ENCODE data around the gene MCOLN1. TPM values are rescaled to one million over a fixed set of nuclear protein-coding genes. Genes with fewer than 3 reads are reported as not detected.
"Not testable (repeated sequence)": the region's sequence is repeated elsewhere in the genome, so short reads cannot be mapped to it uniquely, and the experiment has no call there.

MCOLN1 gene
- polyA plus RNA-seq, 1 donor, result 17.0 TPM

- DNase-seq, result no peak
Observed at GRCh38 chr19:7570761-7571160, 48.3 kb downstream of the MCOLN1 start.

- DNase-seq, result no peak
Observed at GRCh38 chr19:7575434-7576040, 53.1 kb downstream of the MCOLN1 start.

DNA sequence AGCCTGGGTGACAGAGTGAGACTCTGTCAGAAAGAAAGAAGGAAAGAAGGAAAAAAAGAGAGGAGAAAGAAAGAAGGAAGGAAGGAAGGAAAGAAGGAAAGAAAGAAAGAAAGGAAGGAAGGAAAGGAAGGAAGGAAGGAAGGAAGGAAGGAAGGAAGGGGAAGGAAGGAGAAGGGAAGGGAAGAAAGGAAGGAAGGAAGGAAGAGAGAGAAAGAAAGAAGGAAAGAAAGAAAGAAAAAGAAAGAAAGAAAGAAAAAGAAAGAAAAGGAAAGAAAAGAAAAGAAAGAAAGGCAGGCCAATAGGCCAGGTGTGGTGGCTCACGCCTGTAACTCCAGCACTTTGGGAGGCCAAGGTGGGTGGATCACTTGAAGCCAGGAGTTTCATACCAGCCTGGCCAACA lies 55.0 kb downstream of the MCOLN1 start:
- not testable (repeated sequence) for DNase-seq

GRCh38 chr19:7578127-7578526 lies 55.7 kb downstream of the MCOLN1 start:
- no peak for DNase-seq

DNA sequence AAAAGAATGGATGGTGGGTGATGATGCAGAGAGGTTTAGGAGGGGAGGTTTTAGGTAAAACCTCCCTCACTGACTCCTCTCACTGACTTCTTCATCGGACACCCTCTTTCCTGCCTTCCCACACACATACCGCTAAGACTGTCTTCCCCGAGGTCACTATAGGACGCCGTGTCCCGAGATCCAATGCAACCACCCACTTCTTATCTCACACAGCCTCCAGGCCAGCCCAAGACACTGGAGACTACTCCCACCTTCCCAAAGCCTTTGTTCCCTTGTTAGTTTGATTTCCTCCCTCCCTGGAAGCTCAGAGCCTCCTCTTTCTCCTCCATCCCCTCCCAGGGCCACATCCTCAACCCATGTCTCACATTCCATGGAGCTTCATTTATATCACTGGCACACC lies 56.8 kb downstream of the MCOLN1 start:
- DNase-seq, result no peak

DNA sequence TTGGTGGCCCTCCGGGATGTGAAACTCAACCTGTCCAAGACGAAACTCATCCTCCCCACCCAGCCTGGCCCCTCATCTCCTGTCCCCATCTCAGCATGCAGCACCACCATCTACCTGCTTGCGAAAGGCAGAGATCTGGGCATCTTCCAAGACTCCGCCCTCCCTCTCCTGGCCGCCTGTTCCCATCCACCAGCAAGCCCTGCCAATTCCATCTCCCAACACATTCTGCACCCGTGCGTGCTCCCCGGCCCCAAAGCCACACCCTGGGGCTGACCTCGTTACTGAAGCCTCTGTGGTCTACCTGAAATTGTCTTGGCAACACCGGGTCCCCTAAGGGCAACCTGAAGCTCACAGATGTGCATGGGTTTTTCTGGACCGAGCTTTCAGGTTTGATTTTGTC lies 60.0 kb downstream of the MCOLN1 start:
- DNase-seq, result no peak

Other genes starting within 250 kb of the MCOLN1 start
- gene INSR, start 228.2 kb upstream of the MCOLN1 start, polyA plus RNA-seq (ENCODE audit: insufficient read length), result 32.1 TPM
- 26.6 TPM for gene ARHGEF18, start 173.7 kb upstream of the MCOLN1 start, polyA plus RNA-seq (ENCODE audit: insufficient read length)
- gene PEX11G, start 33.6 kb upstream of the MCOLN1 start, polyA plus RNA-seq (ENCODE audit: insufficient read length), result 4.3 TPM
- 34.6 TPM for gene ZNF358, start 6.5 kb upstream of the MCOLN1 start, polyA plus RNA-seq (ENCODE audit: insufficient read length)
- 35.1 TPM for gene PNPLA6, start 13.1 kb downstream of the MCOLN1 start, polyA plus RNA-seq (ENCODE audit: insufficient read length)
- gene CAMSAP3, start 73.2 kb downstream of the MCOLN1 start, polyA plus RNA-seq (ENCODE audit: insufficient read length), result 18.9 TPM
- gene XAB2, start 106.9 kb downstream of the MCOLN1 start, polyA plus RNA-seq (ENCODE audit: insufficient read length), result 29.4 TPM
- gene PET100, start 107.2 kb downstream of the MCOLN1 start, polyA plus RNA-seq (ENCODE audit: insufficient read length), result 114 TPM
- 0.80 TPM for gene PCP2, start 111.1 kb downstream of the MCOLN1 start, polyA plus RNA-seq (ENCODE audit: insufficient read length)
- 74.5 TPM for gene STXBP2, start 114.5 kb downstream of the MCOLN1 start, polyA plus RNA-seq (ENCODE audit: insufficient read length)
- 0.40 TPM for gene RETN, start 146.4 kb downstream of the MCOLN1 start, polyA plus RNA-seq (ENCODE audit: insufficient read length)
- gene MCEMP1, start 154.5 kb downstream of the MCOLN1 start, polyA plus RNA-seq (ENCODE audit: insufficient read length), result not detected
- gene TRAPPC5, start 158.2 kb downstream of the MCOLN1 start, polyA plus RNA-seq (ENCODE audit: insufficient read length), result 34.1 TPM
- gene FCER2, start 179.5 kb downstream of the MCOLN1 start, polyA plus RNA-seq (ENCODE audit: insufficient read length), result not detected
- gene CLEC4G, start 209.5 kb downstream of the MCOLN1 start, polyA plus RNA-seq (ENCODE audit: insufficient read length), result not detected
- gene CD209, start 224.9 kb downstream of the MCOLN1 start, polyA plus RNA-seq (ENCODE audit: insufficient read length), result 1.4 TPM
- 1.8 TPM for gene CLEC4M, start 240.6 kb downstream of the MCOLN1 start, polyA plus RNA-seq (ENCODE audit: insufficient read length)